Measurements from ENCODE around the gene TRAF6. TPM values are rescaled to one million over a fixed set of nuclear protein-coding genes. Genes with fewer than 3 reads are reported as not detected.

Gene TRAF6
- total RNA-seq, 1 experiment from 2014 or later = 9.2 TPM

- CTCF ChIA-PET = interaction anchor here (0.6 to 5.9 kb wide), 8 partner anchors 14 to 992 kb away, joined by 3 to 49 read pairs (median 4); partner anchors contain the start of gene PRR5L
- no peak for TF ChIP-seq CTCF (IDR thresholded peaks at IDR 0.05; ENCODE audit: unreplicated experiment)
- Mint-ChIP-seq H3K27ac (ENCODE audit: low read depth, unreplicated experiment) (no peak overlapping the region), H3K27me3 (ENCODE audit: insufficient read depth, unreplicated experiment) (no peaks in the 10 kb centered on the region), H3K36me3 (ENCODE audit: insufficient read depth, unreplicated experiment) (peaks cover 25% of the 10 kb centered on the region), H3K9me3 (ENCODE audit: unreplicated experiment) (no peaks in the 10 kb centered on the region), H3K4me3 (ENCODE audit: unreplicated experiment) (no peak overlapping the region), H3K4me1 (ENCODE audit: insufficient read depth, unreplicated experiment) (peaks cover 12% of the 10 kb centered on the region)
- no TSS peak for BruUV-seq (replicated peaks)
- POLR2A ChIA-PET = interaction anchor here (0.7 kb wide), 1 partner anchor 8 kb away, joined by 3 read pairs; no protein-coding TSS in a partner anchor
- intact Hi-C loops (cut with micrococcal nuclease) = no loop called here
- no peak for DNase-seq (ENCODE audit: unreplicated experiment)
These were observed 45.4 kb downstream of the TRAF6 start for GRCh38 chr11:36464720-36465119.

DNA sequence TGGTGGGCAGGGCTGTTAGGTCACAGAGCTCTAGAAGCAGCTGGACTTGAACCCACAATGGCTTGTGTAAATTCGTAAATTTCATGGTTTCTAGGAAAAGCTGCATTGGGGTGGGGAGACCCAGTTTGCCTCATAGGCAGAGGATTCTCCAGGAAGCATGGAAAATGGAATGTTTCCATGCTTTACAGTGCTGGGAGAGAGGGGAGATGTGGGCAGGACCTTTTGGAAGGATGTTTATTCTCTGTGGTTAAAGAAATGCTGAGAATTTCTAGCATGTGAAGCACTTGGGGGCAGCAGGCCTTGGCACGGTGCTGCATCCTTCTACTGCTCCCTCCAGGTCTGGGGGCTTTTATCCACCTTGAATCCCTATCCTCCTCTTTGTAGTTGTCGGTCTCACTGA is 46.3 kb downstream of the TRAF6 start:
- Mint-ChIP-seq H3K9me3 (ENCODE audit: unreplicated experiment) (no peaks in the 10 kb centered on the region), H3K4me1 (ENCODE audit: insufficient read depth, unreplicated experiment) (peaks cover 12% of the 10 kb centered on the region), H3K4me3 (ENCODE audit: unreplicated experiment) (no peak overlapping the region), H3K36me3 (ENCODE audit: insufficient read depth, unreplicated experiment) (peaks cover 25% of the 10 kb centered on the region), H3K27me3 (ENCODE audit: insufficient read depth, unreplicated experiment) (no peaks in the 10 kb centered on the region), H3K27ac (ENCODE audit: low read depth, unreplicated experiment) (no peak overlapping the region)
- BruUV-seq (replicated peaks) = no TSS peak
- ChIA-PET CTCF (interaction anchor here (0.6 to 5.9 kb wide), 3 partner anchors 15 to 175 kb away, joined by 3 to 49 read pairs (median 6); no protein-coding TSS in a partner anchor), POLR2A (no interaction called here)
- intact Hi-C loops (cut with micrococcal nuclease) = no loop called here
- DNase-seq (ENCODE audit: unreplicated experiment) = no peak
- no peak for TF ChIP-seq CTCF (IDR thresholded peaks at IDR 0.05; ENCODE audit: unreplicated experiment)

DNA sequence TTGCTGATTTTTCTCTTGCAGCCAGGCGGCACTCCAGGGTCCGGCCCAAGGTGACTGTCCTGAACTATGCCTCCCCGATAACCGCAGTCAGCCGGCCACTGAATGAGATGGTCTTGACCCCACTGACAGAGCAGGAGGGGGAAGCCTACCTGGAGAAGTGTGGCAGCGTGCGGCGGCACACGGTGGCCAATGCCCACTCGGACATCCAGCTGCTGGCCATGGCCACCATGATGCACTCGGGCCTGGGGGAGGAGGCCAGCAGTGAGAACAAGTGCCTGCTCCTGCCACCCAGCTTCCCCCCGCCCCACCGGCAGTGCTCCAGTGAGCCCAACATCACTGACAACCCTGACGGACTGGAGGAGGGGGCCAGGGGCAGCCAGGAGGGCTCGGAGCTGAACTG is 47.8 kb downstream of the TRAF6 start:
- Mint-ChIP-seq H3K4me1 (ENCODE audit: insufficient read depth, unreplicated experiment) (peaks cover 5% of the 10 kb centered on the region), H3K9me3 (ENCODE audit: unreplicated experiment) (no peaks in the 10 kb centered on the region), H3K27ac (ENCODE audit: low read depth, unreplicated experiment) (no peak overlapping the region), H3K36me3 (ENCODE audit: insufficient read depth, unreplicated experiment) (peaks cover 25% of the 10 kb centered on the region), H3K4me3 (ENCODE audit: unreplicated experiment) (no peak overlapping the region), H3K27me3 (ENCODE audit: insufficient read depth, unreplicated experiment) (no peaks in the 10 kb centered on the region)
- ChIA-PET CTCF (interaction anchor here (1.4 kb wide), 1 partner anchor 17 kb away, joined by 3 read pairs; no protein-coding TSS in a partner anchor), POLR2A (interaction anchor here (0.6 kb wide), 1 partner anchor 492 kb away, joined by 3 read pairs; no protein-coding TSS in a partner anchor)
- TF ChIP-seq CTCF (IDR thresholded peaks at IDR 0.05; ENCODE audit: unreplicated experiment) = no peak
- no peak for DNase-seq (ENCODE audit: unreplicated experiment)
- intact Hi-C loops (cut with micrococcal nuclease) = no loop called here
- no TSS peak for BruUV-seq (replicated peaks)

DNA sequence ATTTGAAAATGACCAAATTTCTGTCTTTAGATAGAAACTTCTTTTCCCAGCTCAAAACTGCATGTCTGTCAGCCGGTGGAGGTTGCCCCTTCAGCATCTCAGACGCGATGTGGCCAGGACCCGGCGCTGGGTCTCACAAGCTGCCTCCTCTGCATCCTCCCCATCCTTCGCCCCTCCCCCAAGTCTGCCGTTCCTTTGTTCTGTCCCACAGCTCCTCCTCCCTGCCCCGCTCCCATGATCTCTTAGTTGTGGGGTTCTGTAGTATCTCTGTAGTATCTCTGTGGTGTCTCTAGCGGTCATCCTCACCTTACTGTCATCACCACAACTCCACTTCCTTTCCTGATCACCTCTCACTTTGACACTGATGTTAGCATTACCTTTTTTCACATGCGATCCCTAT is 49.9 kb downstream of the TRAF6 start:
- H3K9me3 Mint-ChIP-seq (ENCODE audit: unreplicated experiment) = no peaks in the 10 kb centered on the region
- BruUV-seq (replicated peaks) = no TSS peak
- H3K4me1 Mint-ChIP-seq (ENCODE audit: insufficient read depth, unreplicated experiment) = peaks cover 12% of the 10 kb centered on the region
- H3K36me3 Mint-ChIP-seq (ENCODE audit: insufficient read depth, unreplicated experiment) = peaks cover 20% of the 10 kb centered on the region
- no peak overlapping the region for H3K4me3 Mint-ChIP-seq (ENCODE audit: unreplicated experiment)
- H3K27me3 Mint-ChIP-seq (ENCODE audit: insufficient read depth, unreplicated experiment) = no peaks in the 10 kb centered on the region
- CTCF ChIA-PET = interaction anchor here (0.7 kb wide), 1 partner anchor 523 kb away, joined by 3 read pairs; no protein-coding TSS in a partner anchor
- DNase-seq (ENCODE audit: unreplicated experiment) = no peak
- intact Hi-C loops (cut with micrococcal nuclease) = no loop called here
- no peak for TF ChIP-seq CTCF (IDR thresholded peaks at IDR 0.05; ENCODE audit: unreplicated experiment)
- no peak overlapping the region for H3K27ac Mint-ChIP-seq (ENCODE audit: low read depth, unreplicated experiment)
- POLR2A ChIA-PET = no interaction called here
